ENCODE data around the gene DMC1.

- no peak for TF ChIP-seq ZNF274 (IDR thresholded peaks at IDR 0.05; ENCODE audit: low read depth, low read length)
- TF ChIP-seq SP1 (IDR thresholded peaks at IDR 0.05; ENCODE audit: low read depth) = no peak; the same call in 1 of the 2 replicates
These were observed at the start of gene DMC1 for GRCh38 chr22:38569972-38570778.

Measured in HCT116 (cell line).